Esophagus squamous epithelium (tissue), 5 donors: ENCODE measurements around the gene GOLGA5. TPM values are rescaled to one million over a fixed set of nuclear protein-coding genes. Genes with fewer than 3 reads are reported as not detected.
"Not testable (repeated sequence)": the region's sequence is repeated elsewhere in the genome, so short reads cannot be mapped to it uniquely, and the experiment has no call there.

Experiments used
- DNase-seq: peaks from one replicate; lab custom pipeline; 2025; lab: John Stamatoyannopoulos, UW
- H3K27ac ChIP-seq, 4 donors: fragments of 200-600 bp; sonication (generic); one replicate each; pipeline ENCODE4 v1.5.1; 2016 to 2019; ENCODE audit warnings: mild to moderate bottlenecking in 1 of 4
- H3K27me3 ChIP-seq, 4 donors: fragments of 200-600 bp; sonication (generic); 1 replicate in 3 of 4; 2 replicates in 1 of 4; pipeline versions ENCODE4 v1.5.1 to v1.6.0; 2017 to 2021; ENCODE audit warnings: antibody characterized with exemption in 1 of 4
- H3K36me3 ChIP-seq, 3 donors: fragments of 200-600 bp; sonication (generic); one replicate each; pipeline ENCODE4 v1.5.1; 2016 to 2019
- H3K4me1 ChIP-seq, 3 donors: fragments of 200-600 bp; sonication (generic); one replicate each; pipeline ENCODE4 v1.5.1; 2017 to 2019
- H3K4me3 ChIP-seq, 4 donors: fragments of 200-600 bp; sonication (generic); 1 replicate in 3 of 4; 2 replicates in 1 of 4; pipeline ENCODE4 v1.5.1; 2016 to 2019; ENCODE audit warnings: mild to moderate bottlenecking in 2 of 4, moderate library complexity in 1 of 4
- H3K9me3 ChIP-seq, 3 donors: fragments of 200-600 bp; sonication (generic); one replicate each; pipeline ENCODE4 v1.5.1; 2016 to 2019
- CTCF ChIP-seq, 6 experiments: fragments of 450-650 bp in 4 of 6; fragments of 200-600 bp in 2 of 6; sonication (generic) in 2 of 6; IDR thresholded peaks; one replicate each; pipeline ENCODE4 v1.5.1; 2016 to 2019; ENCODE audit warnings: antibody characterized with exemption in 6 of 6, mild to moderate bottlenecking in 4 of 6, moderate library complexity in 4 of 6
- POLR2A ChIP-seq, 4 donors: fragments of 450-650 bp; IDR thresholded peaks; one replicate each; pipeline ENCODE4 v1.6.1; 2017; ENCODE audit warnings: antibody characterized with exemption in 4 of 4, mild to moderate bottlenecking in 4 of 4, moderate library complexity in 3 of 4
- WGBS, 2 donors: methylation state at CpG; one replicate each; pipeline ENCODE4 v1.1.5; 2018; 5-methylcytosine and 5-hydroxymethylcytosine counted together
- intact Hi-C: fragments of 100-400 bp; cut with DNase I; formaldehyde crosslinking; loops from one replicate; pipeline ENCODE4 v1.15.0; 2022
- total RNA-seq, 4 donors: library from RNA; depleted of rRNA; stranded (reverse); fragments of >200 nt; gene quantifications; one replicate each; pipeline ENCODE4 v1.1.0, GENCODE V29; 2016
- donor health status: DM: yes; HTN: yes; CAD: no.

GOLGA5 gene
- total RNA-seq, 4 donors from 2014 or later, result 23.2 to 37.2 (median 31.7) TPM

DNA sequence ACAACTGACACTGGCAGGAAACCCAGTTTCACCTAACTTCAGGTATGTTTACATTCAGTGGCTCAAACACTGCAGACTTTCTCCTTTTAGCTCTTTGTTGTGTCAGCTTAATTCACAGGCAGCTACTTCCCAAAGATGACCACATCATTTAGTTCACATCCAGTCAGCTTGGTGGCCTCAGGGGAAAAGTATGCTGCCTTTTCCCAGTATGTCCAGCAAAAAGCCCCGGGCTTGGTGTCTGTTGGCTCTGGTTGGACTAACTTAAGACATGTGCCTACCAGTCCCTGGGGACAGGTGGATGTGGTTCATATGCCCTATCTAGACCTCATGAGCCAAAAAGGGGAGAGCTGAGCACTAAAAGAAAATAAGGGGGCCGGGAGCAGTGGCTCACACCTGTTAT, 56.4 kb downstream of the GOLGA5 start:
- no peak for DNase-seq
- Histone ChIP-seq H3K9me3 (no peaks in the 10 kb centered on the region), H3K27ac (no peak overlapping the region), H3K4me3 (no peak overlapping the region), H3K4me1 (peaks cover 0 to 10% (median 7%) of the 10 kb centered on the region in 3 donors), H3K27me3 (peaks cover 0 to 7% (median 0%) of the 10 kb centered on the region in 4 donors), H3K36me3 (no peaks in the 10 kb centered on the region)
- WGBS, 2 donors, result 47 to 75% methylated on average over 2 of the region's 2 CpGs
- intact Hi-C loops, result no loop called here
- no peak for TF ChIP-seq POLR2A (IDR thresholded peaks at IDR 0.05)
- no peak for TF ChIP-seq CTCF (IDR thresholded peaks at IDR 0.05)

DNA sequence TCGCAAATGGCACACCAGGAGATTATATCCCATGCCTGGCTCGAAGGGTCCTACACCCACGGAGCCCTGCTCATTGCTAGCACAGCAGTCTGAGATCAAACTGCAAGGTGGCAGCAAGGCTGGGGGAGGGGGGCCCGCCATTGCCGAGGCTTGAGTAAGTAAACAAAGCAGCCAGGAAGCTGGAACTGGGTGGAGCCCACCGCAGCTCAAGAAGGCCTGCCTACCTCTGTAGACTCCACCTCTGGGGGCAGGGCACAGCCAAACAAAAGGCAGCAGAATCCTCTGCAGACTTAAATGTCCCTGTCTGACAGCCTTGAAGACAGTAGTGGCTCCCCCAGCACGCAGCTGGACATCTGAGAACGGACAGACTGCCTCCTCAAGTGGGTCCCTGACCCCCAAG, 59.0 kb downstream of the GOLGA5 start:
- DNase-seq, H3K27me3 ChIP-seq, H3K36me3 ChIP-seq, H3K4me1 ChIP-seq, H3K4me3 ChIP-seq, H3K27ac ChIP-seq, H3K9me3 ChIP-seq, intact Hi-C loops: not testable (repeated sequence)
- 67 to 100% methylated on average over 1 to 2 of the region's 8 CpGs for WGBS, 2 donors

DNA sequence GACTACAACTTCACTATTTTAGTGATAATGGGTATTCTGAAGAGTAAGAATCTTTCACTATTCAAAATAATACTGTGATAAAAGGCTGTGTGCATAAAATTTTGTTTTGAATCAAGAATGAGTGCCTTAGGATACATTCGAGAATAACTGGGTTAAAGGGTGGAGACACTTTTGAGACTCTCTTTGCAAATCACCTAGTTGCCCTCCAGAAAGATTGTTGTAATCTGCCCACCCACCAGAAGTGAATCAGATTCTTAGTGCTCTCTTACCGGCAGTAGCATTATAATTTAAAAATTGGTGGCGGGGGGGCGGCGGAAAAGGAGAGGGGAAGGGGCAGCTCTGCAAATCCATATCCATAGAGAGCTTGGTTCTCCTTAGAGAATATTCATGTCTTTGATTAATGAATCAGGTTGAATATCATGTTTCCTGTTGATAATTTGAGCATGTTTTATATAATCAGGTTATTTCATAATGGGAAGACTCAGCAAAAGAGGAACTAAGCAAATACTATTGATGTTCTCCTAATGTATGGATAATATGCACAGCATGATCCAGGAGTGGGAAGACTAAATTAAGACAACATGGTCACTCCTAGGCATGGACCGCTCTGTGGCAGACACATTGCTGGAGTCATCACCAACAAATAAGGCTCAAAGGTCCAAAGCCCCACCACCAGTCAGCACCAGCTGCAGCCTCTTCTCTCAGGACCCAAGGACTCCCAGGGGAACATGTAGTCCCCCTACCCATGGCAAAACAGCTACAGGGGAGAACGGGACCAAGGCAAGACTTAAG, 66.1 kb downstream of the GOLGA5 start:
- intact Hi-C loops, result no loop called here
- WGBS, 2 donors, result 73 to 83% methylated on average over 6 to 7 of the region's 7 CpGs
- DNase-seq, result no peak
- no peaks in the 10 kb centered on the region for H3K9me3 ChIP-seq
- no peak for TF ChIP-seq POLR2A (IDR thresholded peaks at IDR 0.05)
- no peak for TF ChIP-seq CTCF (IDR thresholded peaks at IDR 0.05)
- no peaks in the 10 kb centered on the region for H3K27me3 ChIP-seq
- H3K4me1 ChIP-seq, result peaks cover 0 to 8% (median 0%) of the 10 kb centered on the region in 3 donors
- no peak overlapping the region for H3K4me3 ChIP-seq
- H3K27ac ChIP-seq, result no peak overlapping the region
- no peaks in the 10 kb centered on the region for H3K36me3 ChIP-seq

GRCh38 chr14:92861856-92862745, 68.0 kb downstream of the GOLGA5 start:
- 64 to 76% methylated on average over 6 to 7 of the region's 7 CpGs for WGBS, 2 donors
- intact Hi-C loops, result no loop called here

More at GRCh38 chr14:92861856-92862745, 68.0 kb downstream of the GOLGA5 start:
- Histone ChIP-seq H3K9me3 (peaks cover 0 to 9% (median 0%) of the 10 kb centered on the region in 3 donors), H3K27me3 (no peaks in the 10 kb centered on the region), H3K4me3 (no peak overlapping the region), H3K36me3 (no peaks in the 10 kb centered on the region), H3K27ac (no peak overlapping the region), H3K4me1 (peaks cover 0 to 8% (median 0%) of the 10 kb centered on the region in 3 donors)
- TF ChIP-seq CTCF (IDR thresholded peaks at IDR 0.05), result no peak
- TF ChIP-seq POLR2A (IDR thresholded peaks at IDR 0.05), result no peak
- DNase-seq, result no peak
